Osteoblast (primary cell): ENCODE data around the gene SCFD1. TPM values are rescaled to one million over a fixed set of nuclear protein-coding genes. Genes with fewer than 3 reads are reported as not detected.

Source experiments
- DNase-seq: peaks from one replicate; pipeline ENCODE4 v3.0.0; 2011; ENCODE audit warnings: low spot score, mixed read lengths; ENCODE audit not compliant: insufficient read length; ENCODE audit errors: missing footprints
- H2AFZ ChIP-seq: 2 replicates; pipeline ENCODE4 v1.6.0; 2011; ENCODE audit warnings: mild to moderate bottlenecking, low read length
- H3K27ac ChIP-seq: 2 replicates; pipeline ENCODE4 v1.5.1; 2011; ENCODE audit warnings: mild to moderate bottlenecking, low read depth, low read length, moderate library complexity
- H3K27me3 ChIP-seq: 2 replicates; pipeline ENCODE4 v1.6.0; 2012; ENCODE audit warnings: mild to moderate bottlenecking, control low read depth, inconsistent platforms, low read length, moderate library complexity; ENCODE audit not compliant: insufficient read depth
- H3K36me3 ChIP-seq: 2 replicates; pipeline ENCODE4 v1.5.1; 2011; ENCODE audit warnings: mild to moderate bottlenecking, low read length, control low read depth, moderate library complexity; ENCODE audit not compliant: insufficient read depth
- H3K4me1 ChIP-seq: 2 replicates; pipeline ENCODE4 v1.5.1; 2011; ENCODE audit warnings: mild to moderate bottlenecking, low read length, control low read depth, moderate library complexity; ENCODE audit not compliant: insufficient read depth
- H3K4me2 ChIP-seq: 2 replicates; pipeline ENCODE4 v1.6.0; 2011; ENCODE audit warnings: mild to moderate bottlenecking, low read length; ENCODE audit not compliant: insufficient read depth
- H3K4me3 ChIP-seq: fragments of 200-600 bp; sonication (generic); 3 replicates; pipeline ENCODE4 v1.5.1; 2012; ENCODE audit warnings: mild to moderate bottlenecking, low read length, inconsistent platforms; ENCODE audit not compliant: insufficient read depth
- H3K79me2 ChIP-seq: 2 replicates; pipeline ENCODE4 v1.6.0; 2012; ENCODE audit warnings: mild to moderate bottlenecking, low read length, control low read depth, inconsistent platforms; ENCODE audit not compliant: insufficient read depth
- H3K9me3 ChIP-seq: 2 replicates; pipeline ENCODE4 v1.5.1; 2011; ENCODE audit warnings: low read depth, low read length, control low read depth
- H4K20me1 ChIP-seq: 2 replicates; pipeline ENCODE4 v1.6.0; 2012; ENCODE audit warnings: mild to moderate bottlenecking, low read length, control low read depth; ENCODE audit not compliant: insufficient read depth
- CTCF ChIP-seq: IDR thresholded peaks from 2 replicates; pipeline ENCODE4 v1.5.1; 2011; ENCODE audit warnings: mild to moderate bottlenecking, low read depth, low read length, moderate library complexity; ENCODE audit errors: extremely low read depth
- total RNA-seq: library from RNA; depleted of rRNA; stranded (reverse); fragments of >200 nt; gene quantifications from 2 replicates; pipeline ENCODE4 v1.2.3, GENCODE V29; 2012

Gene SCFD1
- total RNA-seq, 1 donor = 136 TPM

- Histone ChIP-seq H4K20me1 (no peaks in the 10 kb centered on the region), H3K4me1 (peaks cover 21% of the 10 kb centered on the region), H3K27me3 (no peaks in the 10 kb centered on the region), H2AFZ (no peak overlapping the region), H3K9me3 (no peaks in the 10 kb centered on the region), H3K4me2 (no peak overlapping the region), H3K4me3 (no peak overlapping the region), H3K27ac (no peak overlapping the region), H3K79me2 (peaks cover 2% of the 10 kb centered on the region), H3K36me3 (peaks cover 35% of the 10 kb centered on the region)
- TF ChIP-seq CTCF = no peak
- DNase-seq = no peak
Observed at GRCh38 chr14:30607156-30607780, 14.9 kb upstream of the SCFD1 start.

GRCh38 chr14:30608533-30609006, 13.5 kb upstream of the SCFD1 start:
- Histone ChIP-seq H2AFZ (no peak overlapping the region), H3K4me3 (no peak overlapping the region), H3K27ac (peak overlapping the region; percentile 24), H3K4me2 (no peak overlapping the region), H3K79me2 (peaks cover 2% of the 10 kb centered on the region), H3K9me3 (no peaks in the 10 kb centered on the region), H4K20me1 (no peaks in the 10 kb centered on the region), H3K4me1 (peaks cover 21% of the 10 kb centered on the region), H3K36me3 (peaks cover 28% of the 10 kb centered on the region), H3K27me3 (no peaks in the 10 kb centered on the region)
- no peak for DNase-seq
- TF ChIP-seq CTCF = peak; percentile 26

- H3K4me2 ChIP-seq = peak overlapping the region; percentile 40
- peak; percentile 34 for TF ChIP-seq CTCF
Observed at GRCh38 chr14:30610787-30611343, 11.3 kb upstream of the SCFD1 start.

GRCh38 chr14:30614155-30614554, 8.0 kb upstream of the SCFD1 start:
- H2AFZ ChIP-seq = no peak overlapping the region
- H3K79me2 ChIP-seq = peaks cover 2% of the 10 kb centered on the region
- no peak for TF ChIP-seq CTCF
- no peak overlapping the region for H3K27ac ChIP-seq
- no peak overlapping the region for H3K4me3 ChIP-seq
- H3K4me2 ChIP-seq = no peak overlapping the region
- H3K27me3 ChIP-seq = no peaks in the 10 kb centered on the region
- H4K20me1 ChIP-seq = no peaks in the 10 kb centered on the region
- peaks cover 14% of the 10 kb centered on the region for H3K4me1 ChIP-seq
- no peaks in the 10 kb centered on the region for H3K9me3 ChIP-seq
- H3K36me3 ChIP-seq = peaks cover 19% of the 10 kb centered on the region
- DNase-seq = no peak

More at GRCh38 chr14:30610787-30611343, 11.3 kb upstream of the SCFD1 start:
- H3K9me3 ChIP-seq = no peaks in the 10 kb centered on the region
- H3K36me3 ChIP-seq = peaks cover 17% of the 10 kb centered on the region
- peaks cover 2% of the 10 kb centered on the region for H3K79me2 ChIP-seq
- DNase-seq = no peak
- H4K20me1 ChIP-seq = no peaks in the 10 kb centered on the region
- no peak overlapping the region for H2AFZ ChIP-seq
- H3K4me1 ChIP-seq = peaks cover 21% of the 10 kb centered on the region
- H3K4me3 ChIP-seq = no peak overlapping the region
- H3K27ac ChIP-seq = no peak overlapping the region
- no peaks in the 10 kb centered on the region for H3K27me3 ChIP-seq
